Fibroblast of skin of left biceps (primary cell): ENCODE results near the gene RFC5.
A peak's percentile ranks its signal among the peaks of the same experiment; 100 is the strongest.
"Not testable (repeated sequence)": the region's sequence is repeated elsewhere in the genome, so short reads cannot be mapped to it uniquely, and the experiment has no call there.

Source experiments
- DNase-seq, 2 experiments: peaks; one replicate each; pipeline ENCODE4 v3.0.0-alpha.2; 2013; ENCODE audit warnings: low read depth in 2 of 2

The RFC5 gene

GRCh38 chr12:118016424-118017264 is at the start of gene RFC5:
RFC5 (plus strand) TSS chr12:118016703; CDS start chr12:118016828, 125 bp downstream.
- DNase-seq, result peak; percentile 88

GRCh38 chr12:117967043-117967442 is 49.5 kb upstream of the RFC5 start:
- no peak for DNase-seq

- DNase-seq, result no peak
These were observed 49.0 kb upstream of the RFC5 start for GRCh38 chr12:117967512-117967911.

GRCh38 chr12:117968151-117968789 is 48.2 kb upstream of the RFC5 start:
- no peak for DNase-seq

- no peak for DNase-seq
These were observed 47.5 kb upstream of the RFC5 start, which contains the start of gene KSR2 for GRCh38 chr12:117968826-117969659. KSR2 (minus strand) TSS chr12:117968990; CDS start chr12:117968255, 735 bp downstream.

GRCh38 chr12:117970334-117970733 is 46.2 kb upstream of the RFC5 start:
- no peak for DNase-seq

- DNase-seq, result no peak
These were observed 44.2 kb upstream of the RFC5 start for GRCh38 chr12:117972301-117972700.

GRCh38 chr12:117975006-117975405 is 41.5 kb upstream of the RFC5 start:
- DNase-seq, result no peak

GRCh38 chr12:117977373-117977772 is 39.1 kb upstream of the RFC5 start:
- no peak for DNase-seq

- DNase-seq, result peak; percentile 31 to 33
These were observed 35.9 kb upstream of the RFC5 start for GRCh38 chr12:117980616-117981015.

- no peak for DNase-seq
These were observed 35.2 kb upstream of the RFC5 start for GRCh38 chr12:117981267-117981666.

- no peak for DNase-seq
These were observed 31.3 kb upstream of the RFC5 start for GRCh38 chr12:117985182-117985581.

- peak; percentile 29 to 35 for DNase-seq
These were observed 29.6 kb upstream of the RFC5 start for GRCh38 chr12:117986705-117987469.

GRCh38 chr12:117994551-117995438 is 21.7 kb upstream of the RFC5 start:
- no peak for DNase-seq

- DNase-seq, result no peak
These were observed 17.8 kb upstream of the RFC5 start for GRCh38 chr12:117998719-117999118.

- not testable (repeated sequence) for DNase-seq
These were observed 16.7 kb upstream of the RFC5 start for GRCh38 chr12:117999806-118000205.

GRCh38 chr12:118010903-118011302 is 5.6 kb upstream of the RFC5 start:
- no peak for DNase-seq

GRCh38 chr12:118011377-118011776 is 5.1 kb upstream of the RFC5 start:
- no peak for DNase-seq

GRCh38 chr12:118011961-118012360 is 4.5 kb upstream of the RFC5 start:
- DNase-seq, result no peak

GRCh38 chr12:118013283-118013682 is 3.2 kb upstream of the RFC5 start:
- DNase-seq, result no peak
